HG03196 (cell line): ENCODE measurements around the gene ZNF488.
"Not testable (repeated sequence)": the region's sequence is repeated elsewhere in the genome, so short reads cannot be mapped to it uniquely, and the experiment has no call there.

Experiments used
- ATAC-seq: cut with Tn5 transposase; IDR thresholded peaks from one replicate; pipeline ENCODE4 v1.9.1; 2021; ENCODE audit not compliant: unreplicated experiment

Gene ZNF488, protein sequence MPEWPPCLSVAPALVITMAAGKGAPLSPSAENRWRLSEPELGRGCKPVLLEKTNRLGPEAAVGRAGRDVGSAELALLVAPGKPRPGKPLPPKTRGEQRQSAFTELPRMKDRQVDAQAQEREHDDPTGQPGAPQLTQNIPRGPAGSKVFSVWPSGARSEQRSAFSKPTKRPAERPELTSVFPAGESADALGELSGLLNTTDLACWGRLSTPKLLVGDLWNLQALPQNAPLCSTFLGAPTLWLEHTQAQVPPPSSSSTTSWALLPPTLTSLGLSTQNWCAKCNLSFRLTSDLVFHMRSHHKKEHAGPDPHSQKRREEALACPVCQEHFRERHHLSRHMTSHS

DNA sequence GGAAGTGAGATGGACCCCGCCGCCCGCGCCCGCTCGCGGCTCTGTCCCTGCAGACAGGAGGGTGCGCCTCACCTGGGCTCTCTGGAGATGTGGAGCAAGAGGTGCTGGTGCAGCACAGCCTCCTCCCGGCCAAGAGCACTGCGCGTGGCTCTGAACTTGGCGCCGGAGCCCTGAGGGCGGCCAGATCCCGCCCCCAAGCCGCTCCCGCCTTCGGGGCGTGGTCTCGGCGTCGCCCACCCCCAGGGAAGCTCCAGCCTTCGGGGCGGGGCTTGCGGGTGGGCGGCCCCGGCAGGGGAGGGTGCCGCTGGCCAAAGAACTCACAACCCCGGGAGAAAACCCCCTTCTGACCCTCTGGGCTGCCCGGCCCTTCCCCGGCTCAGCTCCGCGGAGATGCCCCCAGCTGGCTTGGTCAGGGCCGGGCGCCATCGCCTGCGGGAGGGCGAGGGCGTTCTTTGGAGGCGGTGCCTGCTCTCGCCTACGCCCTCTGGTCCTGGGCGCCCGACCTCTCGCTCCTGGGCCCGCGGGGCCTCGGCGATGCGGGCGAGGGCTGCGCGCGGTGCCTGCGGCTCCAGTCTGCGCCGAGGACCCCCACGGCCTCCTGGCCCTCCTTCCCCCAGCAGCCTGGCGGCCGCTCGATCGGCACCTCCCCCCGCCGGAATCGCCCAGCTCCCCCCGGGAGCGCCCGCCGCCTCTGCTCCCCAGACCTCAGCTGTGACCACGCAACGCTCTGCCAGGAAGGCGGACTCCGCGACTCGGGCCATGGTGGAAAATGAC lies at the start of gene ZNF488:
Gene ZNF488, minus strand, starts transcription at position 146 of the 774 bp plus-strand sequence. CDS start 15,464 bp downstream, outside the sequence.
- ATAC-seq, result peak; percentile 92

GRCh38 chr10:47425813-47426419 lies 41.8 kb upstream of the ZNF488 start:
- ATAC-seq, result no peak

- ATAC-seq, result no peak
These were observed 40.1 kb upstream of the ZNF488 start for GRCh38 chr10:47424231-47424630.

GRCh38 chr10:47423476-47423875 lies 39.4 kb upstream of the ZNF488 start:
- no peak for ATAC-seq

DNA sequence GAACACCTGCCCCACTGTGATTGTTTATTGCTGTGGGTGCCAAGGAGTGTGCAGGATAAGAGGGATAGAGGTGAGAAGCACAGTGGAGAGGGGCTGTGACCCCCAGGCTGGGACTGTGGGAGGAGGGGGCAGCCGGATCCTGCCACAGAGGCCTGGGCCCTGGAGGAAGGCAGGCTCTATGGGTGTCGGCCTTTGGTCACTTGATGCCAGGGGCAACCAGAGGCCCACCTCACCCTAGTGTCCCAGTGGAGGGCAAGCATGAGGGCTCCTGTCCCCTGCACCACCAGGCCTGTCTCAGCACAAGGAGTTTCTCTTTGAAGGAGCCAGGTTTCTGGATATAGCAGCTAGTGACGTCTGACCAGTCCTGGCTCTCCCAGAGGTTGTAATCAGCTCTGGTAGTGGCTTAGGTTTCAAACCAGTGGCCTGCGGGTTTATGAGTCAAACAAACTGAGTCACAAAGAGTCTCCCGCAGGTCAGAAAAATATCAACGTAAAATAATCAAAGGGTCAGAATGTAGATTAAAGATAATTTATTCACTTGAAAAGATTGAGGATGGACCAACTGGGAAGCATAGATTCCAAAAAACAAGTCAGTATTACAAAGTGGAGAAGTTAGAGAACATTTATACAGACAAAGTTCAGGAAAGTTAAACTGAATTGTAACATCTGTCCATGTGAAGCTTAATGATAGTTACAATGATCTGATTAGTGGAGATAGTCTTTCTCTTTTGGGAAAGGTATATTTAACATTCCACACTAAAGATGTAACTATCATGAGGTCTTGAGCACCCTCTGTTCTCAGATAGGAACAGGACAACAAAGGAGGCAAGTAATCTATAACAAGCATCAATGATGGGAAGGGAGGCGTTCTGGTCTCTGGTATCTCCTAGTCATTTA lies 37.2 kb upstream of the ZNF488 start:
- ATAC-seq, result no peak

DNA sequence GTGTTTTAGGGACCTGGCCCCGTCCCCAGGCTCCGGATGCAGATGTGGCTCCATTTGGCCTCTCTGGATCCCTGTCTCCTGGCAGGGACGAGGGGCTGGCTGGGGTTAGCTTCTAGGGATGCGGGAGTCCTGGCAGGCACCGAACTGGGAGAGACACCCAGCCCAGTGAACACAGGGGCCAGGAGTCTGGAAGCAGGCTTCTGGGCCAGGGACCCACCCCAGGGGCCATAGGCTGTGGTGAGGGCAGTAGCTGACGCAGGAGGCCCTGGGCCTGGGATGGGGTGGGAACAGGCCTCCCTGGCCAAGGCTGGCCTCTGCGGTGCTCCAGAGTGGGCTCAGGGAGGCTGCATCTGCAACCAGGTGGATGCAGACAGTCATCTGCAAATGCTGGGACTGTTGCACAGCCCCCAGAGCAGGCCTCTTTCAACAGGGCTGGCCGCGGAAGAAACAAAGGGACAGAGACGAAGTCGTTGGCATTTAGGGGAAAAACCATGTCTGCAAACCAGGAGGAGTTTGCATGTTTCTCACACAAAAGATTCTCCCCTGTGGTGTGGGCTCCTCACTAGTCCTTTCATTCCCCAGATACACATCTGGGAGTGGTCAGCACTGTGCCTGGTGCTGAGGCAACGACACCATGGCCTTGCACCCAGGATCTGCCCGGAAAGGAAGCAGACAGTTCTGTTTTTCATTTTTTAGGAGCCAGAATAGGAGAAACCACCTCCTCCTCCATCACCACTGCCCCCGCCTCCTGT lies 36.4 kb upstream of the ZNF488 start:
- no peak for ATAC-seq

DNA sequence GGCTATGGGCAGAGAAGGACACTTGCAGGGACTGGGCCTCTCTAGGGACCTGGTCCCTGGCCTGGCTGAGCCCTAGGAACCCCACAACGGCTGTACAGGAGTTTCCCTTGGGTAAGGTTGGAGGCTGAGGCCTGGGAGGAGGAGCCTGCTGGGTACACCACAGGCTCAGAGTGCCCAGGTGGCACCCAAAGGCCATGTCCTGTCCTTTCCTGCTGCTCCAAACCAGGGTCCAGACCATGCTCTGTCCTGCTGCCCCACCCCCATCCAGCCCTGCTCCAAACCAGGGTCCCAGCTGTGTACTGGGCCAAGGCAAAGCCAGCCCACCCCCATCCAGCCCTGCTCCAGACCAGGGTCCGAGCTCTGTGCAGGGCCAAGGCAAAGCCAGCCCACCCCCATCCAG lies 35.3 kb upstream of the ZNF488 start:
- ATAC-seq, result no peak

GRCh38 chr10:47418966-47419365 lies 34.9 kb upstream of the ZNF488 start:
- no peak for ATAC-seq

DNA sequence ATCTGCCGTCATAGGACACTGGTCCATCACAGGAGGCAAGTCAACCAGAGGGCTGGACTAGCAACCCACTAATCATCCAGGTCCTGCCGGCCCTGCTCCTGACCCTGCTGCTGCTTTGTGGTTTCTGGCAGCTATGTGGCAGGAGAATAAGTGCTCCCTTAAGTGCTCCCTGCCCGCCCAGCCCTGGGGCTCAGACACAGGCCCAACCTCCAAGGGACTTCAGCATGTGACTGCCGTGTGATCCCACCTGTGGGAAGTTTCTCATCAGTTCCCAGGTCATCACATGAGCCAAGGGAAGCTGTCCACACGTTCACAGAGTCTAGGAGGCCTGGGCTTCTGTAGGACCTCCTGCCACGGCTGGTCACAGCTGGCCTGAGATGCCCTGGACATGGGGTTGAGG lies 34.2 kb upstream of the ZNF488 start:
- no peak for ATAC-seq

GRCh38 chr10:47416305-47417218 lies 32.5 kb upstream of the ZNF488 start:
- ATAC-seq, result not testable (repeated sequence)

GRCh38 chr10:47415520-47416304 lies 31.6 kb upstream of the ZNF488 start:
- ATAC-seq, result no peak

DNA sequence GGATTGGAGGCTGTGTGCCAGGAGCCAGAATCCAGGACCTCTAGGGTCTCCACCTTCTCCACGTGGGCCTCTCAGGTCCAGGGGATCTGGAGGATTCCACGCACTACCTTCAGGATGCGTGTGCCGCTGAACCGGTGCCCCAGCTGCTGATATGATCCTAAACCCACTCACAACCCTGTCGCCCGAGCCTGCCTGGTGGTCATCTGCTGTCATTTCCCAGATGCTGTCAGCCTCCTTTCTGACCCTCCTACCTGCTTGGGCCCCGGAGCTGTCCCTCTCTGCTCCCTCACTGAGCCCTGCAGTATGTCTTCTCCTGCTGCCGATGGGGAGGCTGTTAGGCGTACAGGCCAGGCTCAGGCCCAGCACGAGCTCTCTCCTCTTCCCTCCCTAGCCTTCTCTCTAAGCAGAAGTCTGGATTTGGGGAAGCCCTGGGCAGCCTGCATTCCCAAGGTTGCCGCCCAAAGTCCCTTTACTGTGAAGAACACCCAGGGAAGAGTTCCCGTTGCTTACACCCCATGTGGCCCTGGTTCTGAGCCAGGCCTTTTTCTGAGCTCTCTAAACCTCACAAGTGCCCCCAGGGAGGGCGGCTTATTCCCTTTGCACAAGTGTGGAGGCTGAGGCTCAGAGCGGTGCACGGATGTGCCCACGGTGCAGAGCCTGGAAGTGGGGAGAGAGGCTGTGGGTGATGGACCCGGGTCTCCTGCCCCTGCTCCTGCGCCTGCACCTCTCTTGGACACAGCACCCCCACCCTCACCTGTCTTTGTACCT lies 30.8 kb upstream of the ZNF488 start:
- no peak for ATAC-seq

DNA sequence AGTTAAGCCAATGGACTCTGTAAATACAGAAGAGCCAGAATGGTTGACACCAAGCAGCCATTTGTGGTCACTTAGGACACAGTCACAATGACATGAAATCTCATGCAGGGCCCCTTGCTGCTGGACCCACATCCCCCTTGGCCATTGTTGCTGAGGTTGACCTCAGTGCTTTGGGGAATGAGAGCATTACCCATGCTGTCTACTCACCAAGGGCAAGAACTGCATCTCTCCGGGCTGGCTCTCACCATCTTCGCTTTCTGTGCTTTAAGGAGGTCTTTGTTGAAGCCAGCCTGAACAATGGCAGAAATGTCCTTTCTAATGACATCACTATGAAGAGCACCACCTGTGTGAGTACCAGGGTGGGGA lies 30.1 kb upstream of the ZNF488 start:
- no peak for ATAC-seq

DNA sequence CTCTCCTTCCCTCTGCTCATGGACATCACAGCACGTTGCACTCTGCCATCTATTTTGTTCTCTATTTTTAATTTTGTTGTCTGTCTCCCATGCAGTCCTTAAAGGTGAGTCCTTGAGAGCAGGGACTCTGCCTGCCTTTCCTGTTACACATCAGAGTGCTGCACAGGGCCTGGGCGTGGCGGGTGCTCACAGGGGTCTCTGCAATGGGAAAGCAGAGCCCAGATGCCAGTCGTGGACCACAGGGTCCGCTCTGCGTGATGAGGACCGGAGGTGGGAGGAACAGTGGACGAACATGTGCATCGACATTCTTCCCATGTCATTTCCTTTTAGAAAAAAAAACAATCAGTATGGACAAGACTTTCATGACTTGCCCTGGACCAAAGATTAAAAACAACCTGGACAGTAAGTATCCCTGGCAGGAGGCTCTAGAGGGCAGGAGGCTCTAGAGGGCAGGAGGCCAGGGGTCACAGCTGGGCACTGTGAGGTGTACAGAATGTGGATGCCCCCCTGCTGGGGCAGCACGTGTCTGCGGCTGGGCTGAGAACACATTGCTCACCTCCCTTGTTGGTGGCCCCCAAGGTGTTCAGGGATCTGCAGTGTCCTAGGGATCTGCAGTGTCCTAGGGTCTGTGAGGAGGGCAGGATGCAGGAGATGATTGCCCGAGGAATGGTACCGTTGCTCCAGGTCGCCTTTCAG lies 29.6 kb upstream of the ZNF488 start:
- no peak for ATAC-seq

DNA sequence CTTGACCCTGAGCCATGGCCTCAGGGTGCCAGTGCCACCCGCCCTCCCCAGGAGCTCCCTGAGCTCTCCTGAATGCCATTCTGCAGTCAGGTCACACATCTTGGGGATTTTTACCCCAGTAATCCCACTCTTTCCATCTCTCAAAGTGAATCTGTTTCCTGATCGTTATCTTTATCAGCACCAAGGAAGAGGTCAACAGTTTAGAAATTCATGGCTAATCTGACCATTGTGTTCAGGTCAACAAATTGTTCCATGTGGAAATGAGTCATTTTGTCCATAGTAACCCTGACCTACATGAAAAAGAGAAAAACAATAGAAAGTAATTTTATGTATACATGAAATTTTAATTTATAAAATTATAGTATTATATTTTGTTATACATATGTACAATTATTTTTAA lies 28.8 kb upstream of the ZNF488 start:
- ATAC-seq, result no peak

GRCh38 chr10:47412177-47412730 lies 28.2 kb upstream of the ZNF488 start:
- no peak for ATAC-seq

- no peak for ATAC-seq
These were observed 26.8 kb upstream of the ZNF488 start for GRCh38 chr10:47410862-47411261.
